HG03159 (cell line): ENCODE results near the gene SLC41A1.
"Not testable (repeated sequence)": the region's sequence is repeated elsewhere in the genome, so short reads cannot be mapped to it uniquely, and the experiment has no call there.

Experiments used
- ATAC-seq: cut with Tn5 transposase; IDR thresholded peaks from one replicate; pipeline ENCODE4 v1.9.1; 2021; ENCODE audit warnings: mild to moderate bottlenecking, moderate library complexity; ENCODE audit not compliant: unreplicated experiment

Gene SLC41A1

GRCh38 chr1:205823260-205823659 is 10.3 kb upstream of the SLC41A1 start:
- not testable (repeated sequence) for ATAC-seq

- no peak for ATAC-seq
Measured at GRCh38 chr1:205822397-205822796, 9.4 kb upstream of the SLC41A1 start.

DNA sequence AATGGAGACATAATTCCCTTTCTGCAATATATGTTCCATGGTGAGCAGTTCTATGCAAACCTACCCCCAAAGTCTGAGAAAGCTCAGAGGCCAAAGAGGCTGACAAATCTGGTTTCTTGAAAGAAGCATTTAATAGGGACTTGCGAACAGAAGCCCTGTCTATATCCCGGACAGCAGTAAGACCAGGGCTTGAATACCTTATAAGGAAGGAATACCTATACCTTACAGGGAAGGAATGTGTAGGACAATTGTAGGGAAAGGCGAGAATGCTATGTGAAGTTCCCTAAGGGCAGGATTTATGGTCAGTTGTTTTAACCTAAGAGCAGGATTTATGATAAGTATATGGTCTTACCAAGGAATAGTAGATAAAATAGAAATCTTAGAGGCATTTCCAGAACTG is 5.0 kb upstream of the SLC41A1 start:
- no peak for ATAC-seq

DNA sequence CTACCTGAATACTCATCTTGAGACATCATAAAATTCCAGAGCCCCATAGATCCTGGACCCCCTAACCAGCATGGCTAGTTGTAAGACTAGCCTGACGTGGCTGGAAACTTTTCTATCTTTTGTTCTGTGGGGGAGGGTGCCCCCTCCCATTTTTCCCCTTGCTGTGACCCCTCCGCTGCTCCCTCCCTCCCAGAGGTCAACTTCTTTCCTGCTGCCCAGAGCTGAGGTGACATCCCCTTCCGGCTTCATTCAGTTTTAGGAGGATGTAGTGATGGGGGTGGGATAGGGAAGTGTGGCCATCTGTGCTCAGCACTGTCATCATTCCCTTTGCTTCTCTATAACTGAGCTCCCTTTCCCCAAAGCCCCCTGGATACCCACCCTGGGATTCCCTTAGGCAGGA is 4.4 kb upstream of the SLC41A1 start:
- ATAC-seq = no peak

- no peak for ATAC-seq
Measured at GRCh38 chr1:205813755-205814058, 709 bp upstream of the SLC41A1 start.

GRCh38 chr1:205812271-205812877 is 624 bp downstream of the SLC41A1 start:
- ATAC-seq = peak; percentile 7

GRCh38 chr1:205811660-205812059 is 1.3 kb downstream of the SLC41A1 start:
- no peak for ATAC-seq

- no peak for ATAC-seq
Measured at GRCh38 chr1:205810448-205811157, 2.4 kb downstream of the SLC41A1 start.

DNA sequence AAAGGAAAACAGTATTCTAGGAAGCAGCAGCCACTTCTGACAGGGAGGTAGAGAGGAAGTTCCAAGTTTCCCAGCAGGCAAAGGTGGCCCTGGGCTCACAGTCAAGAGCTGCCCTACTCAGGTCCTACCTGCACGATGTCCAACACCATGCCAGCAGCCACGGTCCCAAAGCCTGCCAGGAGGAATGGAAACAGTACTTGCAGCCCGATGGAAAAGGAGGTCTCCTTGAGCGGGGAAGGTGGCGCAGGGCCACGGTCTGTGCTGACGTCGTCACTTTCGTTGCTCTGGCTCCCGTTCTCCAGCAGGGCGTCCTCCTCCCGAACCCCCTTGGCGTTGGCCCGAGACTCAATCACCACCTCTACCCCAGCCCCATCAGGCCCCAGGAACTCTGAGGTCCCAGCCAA is 3.1 kb downstream of the SLC41A1 start:
- ATAC-seq = no peak

GRCh38 chr1:205809469-205809868 is 3.5 kb downstream of the SLC41A1 start:
- no peak for ATAC-seq

- ATAC-seq = no peak
Measured at GRCh38 chr1:205805082-205805711, 7.8 kb downstream of the SLC41A1 start.

- no peak for ATAC-seq
Measured at GRCh38 chr1:205804605-205805004, 8.4 kb downstream of the SLC41A1 start.

- no peak for ATAC-seq
Measured at GRCh38 chr1:205803986-205804385, 9.0 kb downstream of the SLC41A1 start.

GRCh38 chr1:205802060-205802459 is 10.9 kb downstream of the SLC41A1 start:
- ATAC-seq = no peak

GRCh38 chr1:205800981-205801703 is 11.9 kb downstream of the SLC41A1 start:
- ATAC-seq = no peak

- no peak for ATAC-seq
Measured at GRCh38 chr1:205800427-205800826, 12.6 kb downstream of the SLC41A1 start.

DNA sequence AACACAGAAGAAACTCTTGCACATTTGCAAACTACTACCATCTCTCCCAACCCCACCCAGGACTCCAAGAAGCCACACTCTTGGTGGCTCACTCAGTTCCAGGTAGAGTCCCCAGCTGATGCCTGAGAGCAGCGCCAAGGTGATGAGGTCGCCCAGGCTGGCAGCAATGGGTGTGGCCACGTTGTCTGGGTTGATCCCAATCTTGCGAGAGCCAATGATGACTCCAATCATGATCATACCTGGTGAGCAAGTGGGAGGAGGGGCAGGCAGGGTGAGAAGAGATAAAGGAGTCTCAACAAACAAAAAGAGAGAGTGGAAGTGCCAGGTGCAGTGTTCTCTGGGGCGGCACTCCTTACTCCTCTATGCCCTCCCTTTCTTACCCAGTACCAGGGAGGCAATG is 14.4 kb downstream of the SLC41A1 start:
- ATAC-seq = no peak

DNA sequence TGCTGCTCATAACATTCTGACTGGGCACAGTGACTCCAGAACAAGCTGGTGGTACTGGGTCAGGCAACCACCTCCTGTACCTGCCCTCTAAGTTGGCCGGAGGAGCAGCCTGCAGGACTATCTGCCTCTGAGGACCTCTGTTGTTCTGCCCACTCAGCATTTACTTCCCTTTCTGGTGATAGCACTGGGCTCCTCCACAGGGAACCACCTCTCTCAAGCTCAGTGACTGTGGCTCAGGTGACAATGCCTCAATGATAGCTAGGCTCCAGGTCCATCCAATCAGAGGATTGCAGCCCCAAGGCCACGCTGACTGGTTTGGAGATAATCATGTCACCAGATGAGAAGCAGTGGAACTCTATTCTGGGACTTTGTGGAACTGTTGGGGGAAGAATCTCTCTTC is 15.8 kb downstream of the SLC41A1 start:
- ATAC-seq = no peak

GRCh38 chr1:205794011-205794730 is 18.8 kb downstream of the SLC41A1 start:
- no peak for ATAC-seq

DNA sequence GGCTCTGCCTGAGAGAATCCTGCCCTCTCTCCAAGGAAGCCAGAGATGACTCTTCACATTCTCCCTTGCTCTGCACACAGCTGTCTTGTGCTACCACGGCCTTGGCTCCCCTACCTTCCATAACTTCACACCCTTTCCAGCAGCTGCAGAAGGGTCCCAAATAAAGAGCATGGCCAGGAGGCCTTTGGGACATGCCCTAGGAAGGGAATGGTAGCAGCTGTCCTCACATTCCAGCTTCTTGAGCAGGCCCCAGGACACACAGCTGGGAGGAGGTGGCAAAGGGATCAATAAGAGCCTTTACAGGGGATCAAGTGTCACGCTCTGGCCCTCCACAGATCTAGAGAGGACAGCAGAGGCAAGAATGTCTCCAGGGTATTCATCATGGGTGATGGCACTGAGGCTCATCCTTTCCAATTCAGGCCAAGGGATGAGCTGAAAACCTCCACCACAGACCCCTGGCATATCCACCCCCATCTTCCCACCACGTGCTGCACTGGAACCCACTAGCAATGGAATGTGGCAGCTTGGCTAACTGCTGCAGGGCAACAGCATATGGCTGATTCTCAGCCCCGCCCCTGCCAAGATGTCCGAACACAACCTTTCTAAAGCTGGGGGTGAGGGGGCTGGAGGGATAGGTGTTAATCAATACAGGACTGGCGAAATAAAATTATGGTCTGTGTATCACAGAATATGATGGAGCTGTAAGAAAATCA is 19.9 kb downstream of the SLC41A1 start:
- ATAC-seq = no peak

GRCh38 chr1:205792481-205792881 is 20.5 kb downstream of the SLC41A1 start:
- no peak for ATAC-seq
